ENCODE results near the gene TGM4. TPM values are rescaled to one million over a fixed set of nuclear protein-coding genes. Genes with fewer than 3 reads are reported as not detected.

TGM4 gene
- total and polyA plus RNA-seq, 2 experiments from 2014 or later: not detected

- no peak for ATAC-seq
- Histone ChIP-seq H3F3A (replicated peaks; ENCODE audit: low read depth) (no peaks in the 10 kb centered on the region), H3K79me2 (replicated peaks; ENCODE audit: insufficient read depth) (no peaks in the 10 kb centered on the region)
Measured at GRCh38 chr3:44832965-44833364, 41.4 kb upstream of the TGM4 start.

More at GRCh38 chr3:44832965-44833364, 41.4 kb upstream of the TGM4 start:
- H3K4me3 Mint-ChIP-seq: no peak overlapping the region
- no peak overlapping the region for H3K27ac Mint-ChIP-seq
- Histone ChIP-seq H3K27me3 (ENCODE audit: insufficient read depth) (no peaks in the 10 kb centered on the region), H3K9me2 (ENCODE audit: insufficient read depth) (0 out of 2 replicates have a peak, but pooled peaks cover 2% of the 10 kb centered on the region), H3K27ac (ENCODE audit: low read depth) (no peak overlapping the region), H2AFZ (no peak overlapping the region), H3K4me1 (ENCODE audit: insufficient read depth) (no peaks in the 10 kb centered on the region), H3K4me2 (no peak overlapping the region), H3K36me3 (ENCODE audit: insufficient read depth) (peaks cover 47% of the 10 kb centered on the region), H3K4me3 (no peak overlapping the region), H4K20me1 (replicated peaks; ENCODE audit: insufficient read depth) (no peaks in the 10 kb centered on the region)
- no peak for DNase-seq (ENCODE audit: low spot score)
- no peaks in the 10 kb centered on the region for H3K27me3 Mint-ChIP-seq (ENCODE audit: insufficient read depth, low read depth, poor library complexity)
- no peaks in the 10 kb centered on the region for H3K4me1 Mint-ChIP-seq
- H3K36me3 Mint-ChIP-seq (ENCODE audit: low read depth): peaks cover 58% of the 10 kb centered on the region
- peaks cover 9% of the 10 kb centered on the region; the same call in 2 of the 3 replicates for H3K9me3 Mint-ChIP-seq
- TF ChIP-seq CTCF (conservative IDR thresholded peaks at IDR 0.05; ENCODE audit: low read depth in 2 of 2): no peak
- TF ChIP-seq CREB1 (CRISPR knock-in tag; IDR thresholded peaks at IDR 0.05; ENCODE audit: low read depth): no peak
- no peak for TF ChIP-seq ZNF114 (CRISPR knock-in tag; IDR thresholded peaks at IDR 0.05)
- TF ChIP-seq ZNF331 (CRISPR knock-in tag; IDR thresholded peaks at IDR 0.05; ENCODE audit: low read depth): no peak
- TF ChIP-seq POLR2AphosphoS5 (IDR thresholded peaks at IDR 0.05; ENCODE audit: low read depth): no peak
- TF ChIP-seq JUNB (IDR thresholded peaks at IDR 0.05; ENCODE audit: unreplicated experiment): no peak
- no peak for TF ChIP-seq EZH2 (IDR thresholded peaks at IDR 0.05; ENCODE audit: low read depth, unreplicated experiment)
- TF ChIP-seq NANOG (IDR thresholded peaks at IDR 0.05; ENCODE audit: borderline replicate concordance): no peak
- TF ChIP-seq ZNF462 (CRISPR knock-in tag; IDR thresholded peaks at IDR 0.05): no peak
- no peak for TF ChIP-seq EZH2phosphoT487 (IDR thresholded peaks at IDR 0.05; ENCODE audit: unreplicated experiment)
- no peak for TF ChIP-seq REST (IDR thresholded peaks at IDR 0.05; ENCODE audit: unreplicated experiment)
- no peak for TF ChIP-seq ETS1 (IDR thresholded peaks at IDR 0.05)
- TF ChIP-seq STAT1 (IDR thresholded peaks at IDR 0.05; ENCODE audit: unreplicated experiment): no peak
